ENCODE data around the gene AUTS2. TPM values are rescaled to one million over a fixed set of nuclear protein-coding genes. Genes with fewer than 3 reads are reported as not detected.
A peak's percentile ranks its signal among the peaks of the same experiment; 100 is the strongest.

Gene AUTS2
- total RNA-seq, 1 experiment from 2014 or later: 50.0 TPM

- CTCF ChIA-PET: interaction anchor here (1.0 to 2.2 kb wide), 2 partner anchors 33 to 92 kb away, joined by 3 to 5 read pairs; no protein-coding TSS in a partner anchor
- H3K9me3 Mint-ChIP-seq: 0 out of 2 replicates have a peak, but pooled peaks cover 3% of the 10 kb centered on the region
- H3K27me3 Mint-ChIP-seq (ENCODE audit: low read depth): peaks cover 4% of the 10 kb centered on the region
- no peak overlapping the region for H3K4me3 Mint-ChIP-seq
- no peaks in the 10 kb centered on the region for H3K36me3 Mint-ChIP-seq
- H3K27ac Mint-ChIP-seq: no peak overlapping the region
- peaks cover 45% of the 10 kb centered on the region for H3K4me1 Mint-ChIP-seq
- TF ChIP-seq GTF2I (CRISPR knock-in tag; conservative IDR thresholded peaks at IDR 0.05): no peak
- no peak for TF ChIP-seq ATF3 (CRISPR knock-in tag; conservative IDR thresholded peaks at IDR 0.05)
- ATAC-seq (no peak), DNase-seq (ENCODE audit: low spot score) (no peak)
- POLR2A ChIA-PET: no interaction called here
These were observed 1019.8 kb downstream of the AUTS2 start for GRCh38 chr7:70618020-70618551.

GRCh38 chr7:70619130-70619529 is 1020.9 kb downstream of the AUTS2 start:
- peak overlapping the region; percentile 12; the same call in 1 of the 2 replicates for H3K4me3 Mint-ChIP-seq

GRCh38 chr7:70619659-70620058 is 1021.4 kb downstream of the AUTS2 start:
- ATAC-seq (no peak), DNase-seq (ENCODE audit: low spot score) (no peak)
- Mint-ChIP-seq H3K36me3 (no peaks in the 10 kb centered on the region), H3K4me3 (peak overlapping the region; percentile 27), H3K4me1 (peaks cover 37% of the 10 kb centered on the region), H3K27me3 (ENCODE audit: low read depth) (peaks cover 7% of the 10 kb centered on the region), H3K27ac (no peak overlapping the region), H3K9me3 (0 out of 2 replicates have a peak, but pooled peaks cover 3% of the 10 kb centered on the region)
- ChIA-PET POLR2A (interaction anchor here (0.7 kb wide), 2 partner anchors 25 to 192 kb away, joined by 3 to 4 read pairs; no protein-coding TSS in a partner anchor), CTCF (interaction anchor here (0.6 to 2.2 kb wide), 3 partner anchors 25 to 270 kb away, joined by 3 to 5 read pairs (median 3); no protein-coding TSS in a partner anchor)
- TF ChIP-seq ZNF263 (CRISPR knock-in tag; IDR thresholded peaks at IDR 0.05; ENCODE audit: low read depth) (no peak), ZNF121 (CRISPR knock-in tag; IDR thresholded peaks at IDR 0.05) (no peak), ZNF317 (CRISPR knock-in tag; IDR thresholded peaks at IDR 0.05; ENCODE audit: borderline replicate concordance, low read depth) (no peak), ZNF512 (CRISPR knock-in tag; IDR thresholded peaks at IDR 0.05; ENCODE audit: borderline replicate concordance) (no peak), CDX4 (CRISPR knock-in tag; IDR thresholded peaks at IDR 0.05; ENCODE audit: borderline replicate concordance) (no peak), GRHL2 (CRISPR knock-in tag; IDR thresholded peaks at IDR 0.05; ENCODE audit: insufficient replicate concordance, severe bottlenecking) (no peak)

More at GRCh38 chr7:70619130-70619529, 1020.9 kb downstream of the AUTS2 start:
- CTCF ChIA-PET: interaction anchor here (0.7 to 2.2 kb wide), 4 partner anchors 24 to 1118 kb away, joined by 3 to 5 read pairs (median 3); no protein-coding TSS in a partner anchor
- POLR2A ChIA-PET: interaction anchor here (0.7 kb wide), 1 partner anchor 25 kb away, joined by 4 read pairs; no protein-coding TSS in a partner anchor
- Mint-ChIP-seq H3K27me3 (ENCODE audit: low read depth) (peaks cover 7% of the 10 kb centered on the region), H3K36me3 (no peaks in the 10 kb centered on the region), H3K27ac (no peak overlapping the region), H3K4me1 (peaks cover 41% of the 10 kb centered on the region), H3K9me3 (0 out of 2 replicates have a peak, but pooled peaks cover 3% of the 10 kb centered on the region)
- peak; percentile 57 for ATAC-seq
- 0 out of 2 replicates have a peak, but pooled peaks have one; percentile 8 for TF ChIP-seq ZNF423 (CRISPR knock-in tag; IDR thresholded peaks at IDR 0.05)
- no peak for TF ChIP-seq ATF3 (CRISPR knock-in tag; conservative IDR thresholded peaks at IDR 0.05)
- DNase-seq (ENCODE audit: low spot score): peak; percentile 14

GRCh38 chr7:70620333-70621055 is 1022.2 kb downstream of the AUTS2 start:
- Mint-ChIP-seq H3K27me3 (ENCODE audit: low read depth) (peaks cover 7% of the 10 kb centered on the region), H3K9me3 (0 out of 2 replicates have a peak, but pooled peaks cover 3% of the 10 kb centered on the region), H3K4me1 (peaks cover 32% of the 10 kb centered on the region), H3K36me3 (no peaks in the 10 kb centered on the region), H3K4me3 (no peak overlapping the region), H3K27ac (no peak overlapping the region)
- CTCF ChIA-PET: interaction anchor here (0.6 to 2.2 kb wide), 3 partner anchors 26 to 271 kb away, joined by 3 to 5 read pairs (median 3); no protein-coding TSS in a partner anchor
- DNase-seq (ENCODE audit: low spot score) (no peak), ATAC-seq (no peak)
- POLR2A ChIA-PET: no interaction called here
- TF ChIP-seq ZNF512 (CRISPR knock-in tag; IDR thresholded peaks at IDR 0.05; ENCODE audit: borderline replicate concordance) (no peak), USF1 (CRISPR knock-in tag; IDR thresholded peaks at IDR 0.05) (no peak), NFYB (CRISPR knock-in tag; conservative IDR thresholded peaks at IDR 0.05; ENCODE audit: low read depth) (no peak), MYBL2 (CRISPR knock-in tag; IDR thresholded peaks at IDR 0.05) (no peak), ZNF423 (CRISPR knock-in tag; IDR thresholded peaks at IDR 0.05) (no peak), ZNF138 (CRISPR knock-in tag; conservative IDR thresholded peaks at IDR 0.05) (no peak), TP53 (CRISPR knock-in tag; IDR thresholded peaks at IDR 0.05) (no peak), ARID4B (CRISPR knock-in tag; IDR thresholded peaks at IDR 0.05; ENCODE audit: borderline replicate concordance) (no peak)
